ENCODE data around the gene CAPN3.

Gene CAPN3

DNA sequence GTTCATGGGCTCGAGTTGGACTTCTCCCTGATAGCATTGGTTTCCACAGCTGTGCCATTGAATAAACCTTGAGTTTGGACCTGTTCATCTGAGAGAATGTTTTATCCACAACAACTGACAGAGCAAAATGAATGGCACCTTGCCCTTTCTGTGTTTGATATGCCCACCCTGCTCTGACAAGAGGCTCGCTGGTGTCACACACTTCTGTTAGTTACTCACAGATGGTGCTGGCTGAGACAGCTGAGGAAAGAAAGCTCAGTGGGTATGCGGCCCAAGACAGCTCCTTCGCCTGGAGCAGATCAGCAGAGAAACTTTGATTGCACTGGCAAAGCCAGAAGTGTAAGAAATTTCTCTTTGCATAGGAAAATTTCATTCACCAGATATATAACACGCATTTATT lies 2.5 kb upstream of the CAPN3 start:
- DNase-seq (ENCODE audit: low read depth in 2 of 2), result no peak

DNA sequence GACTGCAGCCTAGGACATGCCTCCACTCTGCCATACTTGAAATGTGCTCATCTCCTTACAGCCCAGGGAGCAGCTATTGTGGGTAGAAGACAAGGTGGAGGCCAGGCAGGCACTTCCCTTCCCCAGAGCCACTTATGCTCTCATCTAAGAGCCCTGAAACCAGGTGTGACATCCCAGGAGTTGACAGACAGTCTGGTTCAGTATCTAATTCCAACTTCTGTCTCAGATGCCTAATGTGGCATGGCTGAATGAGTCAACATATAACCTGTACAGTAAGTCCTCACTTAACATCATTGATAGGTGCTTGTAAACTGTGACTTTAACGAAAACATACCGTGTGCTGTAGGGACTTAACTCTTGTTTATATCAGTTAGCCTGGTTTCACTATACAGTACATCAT lies 1.2 kb upstream of the CAPN3 start:
- DNase-seq (ENCODE audit: low read depth in 2 of 2), result no peak

DNA sequence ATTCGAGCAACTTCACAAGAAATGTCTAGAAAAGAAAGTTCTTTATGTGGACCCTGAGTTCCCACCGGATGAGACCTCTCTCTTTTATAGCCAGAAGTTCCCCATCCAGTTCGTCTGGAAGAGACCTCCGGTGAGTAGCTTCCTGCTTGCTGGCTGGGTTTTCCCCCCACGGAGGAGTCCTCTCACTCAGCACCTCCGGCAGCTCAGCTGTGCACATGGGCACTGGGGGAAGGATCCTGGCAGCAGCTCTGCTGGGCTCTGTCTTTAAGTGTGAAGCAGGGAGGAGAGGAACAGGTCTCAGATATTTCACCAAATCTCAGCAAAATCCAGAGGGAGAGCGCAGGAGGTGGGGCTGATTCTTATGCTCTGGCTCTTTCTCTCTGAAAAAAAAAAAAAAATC lies 684 bp downstream of the CAPN3 start:
- no peak for DNase-seq (ENCODE audit: low read depth in 2 of 2)

DNA sequence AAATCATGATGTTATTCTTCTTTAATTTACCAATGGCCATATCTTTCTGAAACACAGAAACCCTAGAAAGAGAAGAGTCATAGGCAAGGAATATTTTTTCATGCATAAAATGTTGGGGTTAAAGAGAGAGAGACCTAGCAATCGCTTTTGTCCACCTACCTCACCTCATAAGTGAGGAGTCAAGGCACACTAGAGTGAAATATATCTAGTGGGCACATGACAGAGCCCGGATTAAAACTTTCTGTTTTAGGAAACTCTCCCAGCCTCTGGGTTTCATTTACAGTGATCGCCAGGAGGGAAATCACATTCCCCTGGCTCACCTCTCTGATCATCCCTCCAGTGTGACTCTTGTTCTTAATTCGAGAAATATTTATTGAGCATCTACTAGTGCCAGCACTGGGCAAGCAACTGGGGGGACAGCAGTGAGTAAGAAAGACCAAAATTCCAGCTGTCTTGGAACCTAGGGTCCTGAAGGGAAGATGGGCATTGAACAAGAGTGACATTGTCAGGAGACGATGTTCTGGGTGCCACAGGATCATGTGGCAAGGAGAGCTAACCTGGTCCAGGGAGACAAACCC lies 1.3 kb downstream of the CAPN3 start:
- no peak for DNase-seq (ENCODE audit: low read depth in 2 of 2)

DNA sequence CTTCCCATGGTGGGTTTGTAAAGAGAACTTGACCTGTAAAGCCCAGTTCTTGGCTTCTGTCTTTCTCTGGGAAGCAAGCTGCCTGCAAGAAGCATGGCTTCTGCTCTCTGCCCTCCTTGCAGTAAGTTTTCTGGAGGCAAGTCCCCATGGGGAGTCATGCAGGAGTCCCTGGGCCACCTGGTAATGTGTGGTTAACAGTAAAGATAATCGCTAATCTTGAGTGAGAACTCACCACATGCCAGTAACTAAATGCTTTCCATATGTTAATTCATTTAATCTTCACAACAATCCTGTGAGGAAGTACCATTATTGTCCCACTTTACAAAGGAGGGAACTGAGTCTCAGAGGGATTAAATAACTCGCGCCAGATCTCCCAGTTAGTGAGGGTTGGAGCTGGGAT lies 4.2 kb downstream of the CAPN3 start:
- DNase-seq (ENCODE audit: low read depth in 2 of 2), result no peak

DNA sequence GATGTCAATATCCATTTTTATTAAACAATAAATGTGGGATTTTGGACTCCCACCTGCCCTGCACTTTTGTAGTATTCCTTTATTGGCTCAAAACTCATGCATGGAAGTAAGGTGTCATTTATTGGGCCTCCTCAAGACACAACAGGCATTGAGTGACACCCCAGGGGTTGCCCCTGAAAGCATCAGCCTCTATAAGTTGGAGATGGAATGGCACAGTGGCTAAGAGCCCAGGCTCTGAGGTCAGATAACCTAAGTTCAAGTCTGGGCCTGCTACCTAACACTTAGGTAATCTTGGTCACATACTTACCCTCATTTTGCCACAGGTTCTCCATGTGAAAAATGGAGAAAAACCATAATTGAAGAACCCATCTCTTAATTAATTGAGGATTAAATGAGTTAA lies 4.6 kb downstream of the CAPN3 start:
- no peak for DNase-seq (ENCODE audit: low read depth in 2 of 2)

DNA sequence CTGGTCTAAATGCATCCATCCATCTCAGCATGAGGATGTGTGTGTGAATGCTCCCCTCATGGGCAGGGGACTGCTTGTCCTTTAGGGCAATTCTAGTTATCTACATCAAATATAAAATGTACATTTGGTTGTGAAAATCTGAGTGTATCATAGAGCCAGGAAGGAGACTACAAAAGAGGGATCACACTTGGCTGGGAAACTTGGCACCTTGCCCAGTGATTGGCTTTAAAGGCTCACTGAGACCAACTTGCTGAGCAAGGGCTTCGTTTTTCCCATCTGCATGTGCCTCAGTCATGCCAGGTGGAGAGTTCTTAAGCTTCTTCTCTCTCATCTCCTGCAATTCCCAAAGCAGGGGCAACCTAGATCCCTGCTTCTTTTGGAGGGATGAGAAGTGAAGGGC lies 5.2 kb downstream of the CAPN3 start:
- DNase-seq (ENCODE audit: low read depth in 2 of 2), result no peak

DNA sequence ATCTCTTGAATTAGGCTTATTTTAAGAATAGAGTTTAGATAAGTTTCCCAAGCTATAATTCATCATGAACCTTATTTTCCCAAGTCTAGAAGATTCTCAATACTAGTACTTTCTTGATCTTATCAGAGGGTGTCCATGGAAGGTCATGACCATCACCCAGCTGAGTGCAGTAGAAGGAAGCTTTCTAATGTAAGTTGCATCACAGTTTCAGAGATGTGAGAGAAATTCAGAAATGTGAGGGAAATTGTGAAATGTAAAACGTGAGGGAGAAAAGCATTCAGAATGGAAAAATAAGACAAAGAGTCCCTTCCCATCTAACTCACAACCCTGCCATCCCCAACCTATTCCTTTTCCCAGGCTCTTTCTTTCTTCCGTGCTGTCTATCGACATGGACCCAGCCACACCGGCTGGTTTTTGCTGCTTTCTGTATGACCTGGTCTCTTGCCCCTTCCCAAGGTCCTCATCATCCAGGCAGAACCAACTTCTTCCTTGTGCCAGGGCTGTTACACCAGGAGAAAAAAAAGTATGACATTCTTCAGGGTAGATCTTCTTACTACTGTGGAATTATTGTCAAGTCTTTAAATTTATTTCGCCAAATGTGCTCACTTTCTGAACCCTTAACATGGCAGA lies 6.7 kb downstream of the CAPN3 start:
- DNase-seq (ENCODE audit: low read depth in 2 of 2), result no peak

DNA sequence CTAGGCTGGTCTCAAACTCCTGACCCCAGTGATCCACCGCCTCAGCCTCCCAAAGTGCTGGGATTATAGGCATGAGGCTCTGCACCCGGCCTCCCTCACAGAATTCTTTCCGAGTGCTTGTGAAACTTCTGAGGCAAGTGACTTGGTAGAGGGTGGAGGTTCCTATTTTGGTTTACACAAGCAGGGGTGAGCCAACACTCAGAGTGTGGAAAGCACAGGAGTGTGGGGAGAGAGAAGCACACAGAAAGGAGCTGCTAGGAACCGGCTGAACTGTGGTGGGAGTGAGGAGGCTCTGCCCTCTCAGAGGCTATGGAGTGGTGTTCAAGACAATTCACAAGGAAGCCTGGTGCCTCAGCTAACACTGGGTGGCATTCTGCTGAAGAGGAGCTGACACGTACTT lies 7.7 kb downstream of the CAPN3 start:
- no peak for DNase-seq (ENCODE audit: low read depth in 2 of 2)

DNA sequence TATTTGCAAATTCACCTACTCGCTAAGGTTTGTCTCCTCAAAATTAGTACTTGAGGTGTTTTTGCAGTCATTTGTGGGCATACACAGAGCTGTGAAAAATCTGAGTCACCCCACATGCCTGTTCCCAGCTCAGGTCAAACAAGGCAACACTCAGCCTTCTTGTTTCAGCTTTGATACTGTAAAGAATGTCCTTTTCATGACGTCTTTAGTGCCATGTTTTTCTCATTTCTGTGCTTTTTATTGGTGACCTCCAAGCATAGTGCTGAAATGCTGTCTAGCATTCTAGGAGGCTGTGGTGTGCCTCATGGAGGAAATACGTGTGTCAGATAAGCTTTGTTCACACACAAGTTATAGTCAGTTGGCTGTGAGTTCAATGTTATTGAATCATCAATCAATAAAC lies 8.8 kb downstream of the CAPN3 start:
- DNase-seq (ENCODE audit: low read depth in 2 of 2), result no peak

DNA sequence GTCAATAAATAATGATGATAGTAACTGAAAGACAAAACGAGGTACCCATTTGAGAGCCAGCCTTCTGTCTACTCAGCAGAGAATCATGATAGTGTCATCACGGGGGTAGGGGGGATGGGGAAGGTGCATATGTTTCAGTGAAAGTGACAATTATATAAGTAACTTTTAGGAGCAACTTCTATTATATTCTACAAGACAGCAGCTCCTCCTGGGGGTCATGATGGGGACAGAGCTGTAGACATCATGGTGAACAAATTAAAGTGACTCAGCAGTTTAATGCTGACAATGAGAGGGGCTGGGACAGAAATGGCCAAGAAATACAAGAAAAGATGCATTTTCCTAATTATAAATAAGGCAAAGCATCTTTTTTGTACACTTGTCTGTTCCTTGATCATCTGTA lies 11.8 kb downstream of the CAPN3 start:
- no peak for DNase-seq (ENCODE audit: low read depth in 2 of 2)

DNA sequence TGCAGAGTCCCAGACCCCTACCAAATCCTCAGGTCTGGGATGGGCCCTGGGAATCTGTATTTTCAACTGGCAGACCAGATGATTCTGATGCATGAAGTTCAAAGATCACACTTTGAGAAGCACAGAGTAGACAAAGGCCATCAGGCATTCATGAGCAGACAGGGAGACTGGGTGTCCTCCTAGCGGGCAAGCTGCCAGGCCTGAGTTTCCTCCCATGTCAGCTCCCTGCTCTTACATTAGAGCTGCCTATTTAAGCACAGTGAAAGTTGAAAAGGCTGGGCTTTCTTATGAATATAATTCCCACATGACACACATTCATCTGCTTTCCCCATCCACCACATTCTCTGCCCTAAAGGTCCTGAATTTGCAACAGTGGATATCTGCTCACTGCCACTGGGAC lies 14.0 kb downstream of the CAPN3 start:
- no peak for DNase-seq (ENCODE audit: low read depth in 2 of 2)

DNA sequence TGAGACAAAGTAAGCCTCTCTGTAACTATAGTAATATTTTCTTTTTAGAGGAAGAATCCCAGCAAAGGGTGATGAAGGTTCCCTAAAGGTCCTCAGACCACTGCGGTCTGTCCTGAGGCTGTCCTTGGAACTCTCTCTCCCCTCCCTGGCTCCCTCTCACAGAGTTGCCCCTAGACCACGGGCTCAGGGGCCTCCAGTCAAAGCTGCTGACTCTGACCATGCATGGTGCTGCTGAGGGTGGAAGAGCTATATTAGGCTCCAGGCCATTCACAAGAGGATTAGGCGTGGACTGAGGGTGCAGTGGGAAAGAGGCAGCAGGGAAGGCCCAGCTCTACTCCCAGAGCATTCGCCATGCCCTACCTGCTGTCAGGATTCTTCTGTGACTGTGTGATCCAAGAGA lies 14.6 kb downstream of the CAPN3 start:
- DNase-seq (ENCODE audit: low read depth in 2 of 2), result no peak

DNA sequence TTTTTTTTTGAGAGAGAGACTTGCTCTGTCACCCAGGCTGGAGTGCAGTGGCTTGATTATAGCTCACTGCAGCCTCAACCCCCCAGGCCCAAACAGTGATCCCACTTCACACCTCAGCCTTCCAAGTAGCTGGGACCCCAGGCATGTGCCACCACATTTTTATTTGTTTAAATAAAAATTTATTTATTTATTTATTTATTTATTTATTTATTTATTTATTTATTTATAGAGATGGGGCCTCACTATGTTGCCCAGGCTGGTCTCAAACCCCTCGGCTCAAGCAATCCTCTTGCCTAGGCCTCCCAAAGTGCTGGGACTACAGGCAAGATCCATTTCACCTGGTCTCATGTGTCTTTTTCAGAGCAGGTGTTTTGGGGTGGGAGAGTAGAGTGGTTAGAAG lies 15.5 kb downstream of the CAPN3 start:
- no peak for DNase-seq (ENCODE audit: low read depth in 2 of 2)

DNA sequence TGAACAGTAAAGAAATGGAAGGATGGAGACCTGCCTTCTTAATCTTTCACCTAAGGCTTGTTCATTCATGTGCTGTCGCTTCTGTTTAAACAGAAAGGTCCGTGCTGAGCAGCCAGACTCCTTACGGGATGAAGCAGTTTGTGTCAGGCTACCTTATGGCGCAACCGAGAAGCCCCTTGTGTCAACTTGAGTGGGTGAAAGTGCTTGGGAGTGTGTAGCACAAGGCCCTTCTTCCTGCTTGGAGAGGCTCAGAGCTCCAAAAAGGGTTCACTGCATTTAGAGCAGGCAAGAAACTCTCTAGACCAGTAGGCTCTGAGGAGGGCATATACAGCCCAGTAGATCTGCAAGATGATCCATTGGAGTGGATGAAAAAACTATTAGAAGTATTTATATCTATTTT lies 16.0 kb downstream of the CAPN3 start:
- no peak for DNase-seq (ENCODE audit: low read depth in 2 of 2)

DNA sequence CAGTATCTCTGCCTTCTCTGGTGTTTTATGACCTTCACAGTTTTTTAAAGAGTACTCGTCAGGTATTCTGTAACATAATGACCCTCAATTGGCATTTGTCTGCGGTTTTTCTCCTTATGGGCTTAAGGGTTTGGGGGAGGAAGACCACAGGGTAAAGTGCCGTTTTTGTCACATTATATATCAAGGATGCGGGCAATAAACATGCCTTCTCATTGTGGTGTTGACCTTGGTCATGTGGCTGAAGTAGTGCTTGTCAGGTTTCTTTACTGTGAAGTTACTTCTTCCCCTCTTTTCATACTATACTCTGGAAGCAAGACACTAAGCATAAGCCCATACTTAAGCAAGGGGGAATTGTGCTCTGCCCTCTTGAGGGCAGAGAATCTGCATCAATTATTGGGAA lies 16.6 kb downstream of the CAPN3 start:
- no peak for DNase-seq (ENCODE audit: low read depth in 2 of 2)

DNA sequence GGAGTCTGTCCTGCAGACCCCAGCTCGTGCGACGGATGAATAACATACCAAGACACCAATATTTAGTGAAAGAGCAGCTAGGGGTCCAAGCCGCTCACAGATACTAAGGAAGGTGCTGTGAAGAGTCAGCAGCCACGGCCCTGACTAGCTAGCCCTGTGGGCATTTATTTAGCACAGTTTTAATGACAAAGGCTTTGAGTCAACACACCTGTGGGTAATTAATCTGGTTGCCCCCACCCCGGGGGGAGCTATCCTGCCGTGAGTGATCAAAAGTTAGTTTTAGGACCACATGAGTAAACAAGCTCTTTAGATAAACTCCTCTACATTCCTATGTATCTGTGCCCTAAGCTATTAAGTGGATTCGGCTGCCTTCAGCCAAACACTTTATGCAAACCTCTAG lies 18.7 kb downstream of the CAPN3 start:
- DNase-seq (ENCODE audit: low read depth in 2 of 2), result no peak

DNA sequence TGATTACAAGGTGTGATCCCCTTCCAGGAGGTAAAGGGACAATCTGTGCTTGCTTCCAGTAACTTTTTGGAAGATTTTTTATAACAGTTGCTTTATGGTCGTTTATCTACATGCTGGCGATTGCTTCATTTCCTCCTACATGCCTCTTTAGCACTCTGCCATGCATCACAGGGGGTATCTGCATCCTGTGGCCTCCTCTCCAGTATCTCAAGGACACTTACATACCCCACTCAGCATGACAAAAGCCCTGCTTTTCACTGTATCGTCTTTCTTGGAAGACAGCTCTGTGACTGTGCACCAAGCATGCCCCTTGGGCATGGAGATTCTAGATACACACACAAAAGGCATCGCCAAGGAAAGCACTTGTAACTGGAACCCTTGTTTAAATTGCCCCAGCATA lies 25.3 kb downstream of the CAPN3 start:
- DNase-seq (ENCODE audit: low read depth in 2 of 2), result no peak

DNA sequence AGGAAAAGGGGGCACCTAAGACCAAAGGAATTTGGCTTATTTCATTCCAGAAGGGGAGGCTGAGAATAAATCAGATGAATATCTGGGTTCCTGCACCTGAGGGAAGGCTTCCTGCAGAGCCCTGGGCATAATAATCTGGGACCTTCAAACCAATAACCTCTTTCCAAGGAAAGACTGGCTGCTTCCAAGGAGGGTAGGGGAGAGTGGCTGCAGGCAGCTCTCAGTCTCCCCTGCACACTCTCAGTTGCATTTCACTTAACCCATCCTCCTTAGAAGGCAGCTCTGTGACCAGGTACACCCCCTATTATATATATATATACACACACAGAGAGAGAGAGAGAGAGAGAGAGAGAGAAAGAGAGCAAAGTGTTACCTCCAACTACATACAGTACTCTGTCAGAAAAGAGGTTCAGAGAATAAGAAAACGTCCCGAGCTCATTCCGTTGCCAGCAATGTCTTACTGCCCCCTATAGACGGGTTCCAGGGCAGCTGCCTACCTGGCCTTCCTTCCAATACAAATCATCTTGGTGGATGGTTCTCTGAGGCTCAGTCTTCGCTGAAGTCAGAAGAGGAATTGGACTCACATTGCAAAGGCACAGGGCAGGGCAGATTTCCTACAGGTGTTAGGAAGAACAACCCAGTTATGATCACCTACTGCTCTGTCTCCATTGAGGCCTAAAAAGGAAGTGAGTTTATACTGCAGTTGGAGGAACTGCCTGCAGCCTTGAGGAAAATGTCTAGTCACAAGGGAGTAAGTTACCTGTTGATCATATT lies 26.1 kb downstream of the CAPN3 start:
- DNase-seq (ENCODE audit: low read depth in 2 of 2), result no peak

DNA sequence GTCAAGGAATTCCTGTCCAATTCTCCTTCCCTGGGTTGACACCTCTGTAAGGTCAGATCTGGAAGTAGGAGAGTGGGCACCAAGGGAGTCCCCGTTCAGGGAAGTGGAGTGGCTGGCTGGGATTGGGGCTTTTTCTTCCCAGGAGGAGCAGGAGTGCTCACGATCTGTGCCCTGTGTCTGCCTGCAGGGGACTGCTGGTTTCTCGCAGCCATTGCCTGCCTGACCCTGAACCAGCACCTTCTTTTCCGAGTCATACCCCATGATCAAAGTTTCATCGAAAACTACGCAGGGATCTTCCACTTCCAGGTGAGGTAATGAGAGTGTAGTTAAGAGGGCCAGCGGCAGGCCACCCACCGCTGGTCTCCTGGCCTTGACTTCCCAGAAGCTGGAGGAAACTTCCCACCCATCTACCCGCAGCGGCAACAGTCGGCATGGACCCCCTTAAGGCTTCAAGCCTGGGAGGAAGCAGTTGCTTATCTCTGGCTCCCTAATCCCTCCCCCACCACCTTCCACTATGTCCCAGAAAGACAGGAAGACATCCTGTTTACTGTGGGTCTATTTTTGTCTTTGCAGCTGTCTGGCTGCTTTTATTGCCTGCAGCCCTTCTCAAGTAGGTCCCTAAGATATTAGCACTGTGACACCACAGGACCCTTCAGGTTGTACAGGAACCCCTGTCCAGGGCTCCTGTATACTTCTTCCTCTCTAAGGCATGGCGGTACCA lies 26.8 kb downstream of the CAPN3 start:
- DNase-seq (ENCODE audit: low read depth in 2 of 2), result no peak

DNA sequence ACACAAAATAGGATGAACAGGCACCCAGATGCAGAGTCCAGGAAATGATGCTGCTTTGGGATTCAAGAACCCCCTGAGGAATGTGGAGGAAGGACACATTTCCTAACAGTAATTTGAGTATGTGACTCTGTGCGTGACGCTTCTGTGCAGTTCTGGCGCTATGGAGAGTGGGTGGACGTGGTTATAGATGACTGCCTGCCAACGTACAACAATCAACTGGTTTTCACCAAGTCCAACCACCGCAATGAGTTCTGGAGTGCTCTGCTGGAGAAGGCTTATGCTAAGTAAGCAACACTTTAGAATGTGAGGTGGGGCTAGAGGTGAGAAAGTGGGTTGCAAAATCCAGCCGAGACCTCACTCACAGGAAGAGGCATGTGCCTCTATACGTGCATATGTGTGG lies 28.3 kb downstream of the CAPN3 start:
- DNase-seq (ENCODE audit: low read depth in 2 of 2), result no peak

DNA sequence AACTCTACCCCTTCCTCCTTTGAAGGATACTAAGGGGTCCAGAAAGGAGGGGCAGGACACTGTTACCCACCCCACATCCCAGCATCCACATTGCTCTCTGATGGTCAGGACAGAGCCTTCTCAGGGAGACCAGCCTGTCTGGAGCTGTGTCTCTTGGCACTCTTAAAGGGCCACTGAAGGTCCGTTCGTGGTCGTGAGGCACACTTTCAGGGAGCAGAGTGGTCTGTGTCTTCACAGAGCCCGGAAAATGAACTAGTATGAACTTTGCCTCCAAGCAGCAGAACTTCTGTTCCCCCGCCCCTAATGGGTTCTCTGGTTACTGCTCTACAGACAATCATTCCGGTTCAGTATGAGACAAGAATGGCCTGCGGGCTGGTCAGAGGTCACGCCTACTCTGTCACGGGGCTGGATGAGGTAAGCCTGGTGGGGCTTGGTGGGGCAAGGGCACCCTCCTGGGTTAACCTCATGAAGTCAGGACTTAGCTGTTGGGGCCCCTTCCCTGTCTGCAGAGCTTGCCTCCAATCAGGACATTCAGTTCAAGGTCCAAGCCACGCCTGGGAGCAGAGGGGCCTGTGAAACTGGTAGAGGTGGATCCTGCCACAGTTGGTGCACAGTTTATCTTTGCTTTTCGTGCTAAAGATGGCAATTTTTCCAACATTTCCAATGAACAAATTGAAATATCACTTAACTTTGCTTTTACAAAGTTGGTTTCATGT lies 33.2 kb downstream of the CAPN3 start:
- no peak for DNase-seq (ENCODE audit: low read depth in 2 of 2)
